H1 (cell line): ENCODE data around the gene ARMH4. TPM values are rescaled to one million over a fixed set of nuclear protein-coding genes. Genes with fewer than 3 reads are reported as not detected.
A peak's percentile ranks its signal among the peaks of the same experiment; 100 is the strongest.

Experiments used
- CTCF ChIA-PET: fragments of 300-600 bp; sonication (Branson Sonifier 250); formaldehyde crosslinking; loops from one replicate; lab custom pipeline; 2021; ENCODE audit not compliant: partially characterized antibody; lab: Charles Lee
- POLR2A ChIA-PET: fragments of 300-600 bp; sonication (Branson Sonifier 250); formaldehyde crosslinking; loops from one replicate; lab custom pipeline; 2021; ENCODE audit warnings: inconsistent platforms; ENCODE audit not compliant: partially characterized antibody; lab: Charles Lee
- DNase-seq, 2 experiments: peaks; one replicate each; pipeline versions ENCODE4 v3.0.0 to v3.0.0-alpha.2; 2010 to 2022; ENCODE audit warnings: low spot score in 2 of 2, low read depth in 1 of 2, mixed read lengths in 1 of 2
- FAIRE-seq: peaks from 2 replicates; lab custom pipeline; 2011; peaks lifted over from hg19 to GRCh38; lab: Jason Lieb, UNC
- H2AFZ ChIP-seq: 2 replicates; pipeline ENCODE4 v1.8.1; 2012; ENCODE audit warnings: low read length, inconsistent platforms
- H2AK5ac ChIP-seq: 2 replicates; pipeline ENCODE4 v1.6.1; 2013; ENCODE audit warnings: low read depth, low read length
- H2BK120ac ChIP-seq: replicated peaks from 2 replicates; pipeline ENCODE3; 2013; ENCODE audit warnings: low read depth, low read length, inconsistent platforms
- H2BK12ac ChIP-seq: 2 replicates; pipeline ENCODE4 v1.6.1; 2013; ENCODE audit warnings: low read depth, low read length
- H2BK15ac ChIP-seq: 2 replicates; pipeline ENCODE4 v1.6.1; 2013; ENCODE audit warnings: low read length
- H2BK20ac ChIP-seq: 2 replicates; pipeline ENCODE4 v1.6.1; 2013; ENCODE audit warnings: low read length
- H2BK5ac ChIP-seq: 2 replicates; pipeline ENCODE4 v1.6.1; 2013; ENCODE audit warnings: low read depth, low read length
- H3K14ac ChIP-seq: 2 replicates; pipeline ENCODE4 v1.6.1; 2013; ENCODE audit warnings: inconsistent platforms; ENCODE audit not compliant: insufficient read length
- H3K18ac ChIP-seq: 2 replicates; pipeline ENCODE4 v1.6.1; 2013; ENCODE audit warnings: low read length; ENCODE audit errors: extremely low read depth
- H3K23ac ChIP-seq: 2 replicates; pipeline ENCODE4 v1.6.1; 2013; ENCODE audit warnings: inconsistent platforms; ENCODE audit not compliant: insufficient read length
- H3K23me2 ChIP-seq: 2 replicates; pipeline ENCODE4 v1.6.1; 2013; ENCODE audit warnings: low read depth, low read length
- H3K27ac ChIP-seq: 2 replicates; pipeline ENCODE4 v1.6.1; 2011; ENCODE audit warnings: low read depth, low read length, inconsistent platforms
- H3K27me3 ChIP-seq, 4 experiments: replicated peaks in 1 of 4; 1 replicate in 1 of 4; 2 replicates in 3 of 4; pipeline versions ENCODE4 v1.6.1 to v1.8.1; 2011 to 2013; ENCODE audit warnings: low read length in 3 of 4, mild to moderate bottlenecking in 3 of 4, inconsistent platforms in 2 of 4, mixed read lengths in 2 of 4, moderate library complexity in 1 of 4; ENCODE audit not compliant: control insufficient read depth in 3 of 4, insufficient read depth in 3 of 4; ENCODE audit errors: extremely low read depth in 1 of 4
- H3K36me3 ChIP-seq, 4 experiments: 2 replicates each; pipeline versions ENCODE4 v1.6.1 to v1.8.1; 2011 to 2013; ENCODE audit warnings: mild to moderate bottlenecking in 4 of 4, low read length in 3 of 4, moderate library complexity in 2 of 4, control low read depth in 1 of 4, inconsistent platforms in 1 of 4; ENCODE audit not compliant: insufficient read depth in 4 of 4, control insufficient read depth in 2 of 4
- H3K4ac ChIP-seq: replicated peaks from 2 replicates; pipeline ENCODE3; 2013; ENCODE audit warnings: low read length, low read depth, mixed read lengths, inconsistent platforms; ENCODE audit not compliant: insufficient read length
- H3K4me1 ChIP-seq, 4 experiments: replicated peaks in 1 of 4; 1 replicate in 1 of 4; 2 replicates in 3 of 4; pipeline versions ENCODE4 v1.6.1 to v1.8.1; 2011 to 2013; ENCODE audit warnings: low read length in 3 of 4, inconsistent platforms in 2 of 4, mixed read lengths in 1 of 4; ENCODE audit not compliant: insufficient read depth in 4 of 4, control insufficient read depth in 3 of 4
- H3K4me2 ChIP-seq, 2 experiments: 2 replicates each; pipeline versions ENCODE4 v1.6.1 to v1.8.1; 2011 to 2013; ENCODE audit warnings: low read depth in 2 of 2, low read length in 2 of 2, control low read depth in 1 of 2, inconsistent platforms in 1 of 2, mild to moderate bottlenecking in 1 of 2; ENCODE audit not compliant: insufficient read depth in 1 of 2
- H3K4me3 ChIP-seq, 4 experiments: fragments of 200-600, 300-600 bp in 1 of 4; sonication (generic), shearing (Covaris generic), sonication (Bioruptor Twin) in 1 of 4; 2 replicates each; pipeline versions ENCODE4 v1.5.1 to v1.8.1; 2011 to 2016; ENCODE audit warnings: low read length in 4 of 4, low read depth in 3 of 4, control low read depth in 2 of 4, inconsistent platforms in 2 of 4, mild to moderate bottlenecking in 2 of 4, mixed read lengths in 1 of 4, moderate library complexity in 1 of 4; ENCODE audit not compliant: insufficient read depth in 2 of 4; ENCODE audit errors: extremely low read depth in 1 of 4
- H3K56ac ChIP-seq: replicated peaks from 2 replicates; pipeline ENCODE3; 2013; ENCODE audit warnings: low read depth, mild to moderate bottlenecking, mixed read lengths, low read length, inconsistent platforms; ENCODE audit not compliant: insufficient read length
- H3K79me1 ChIP-seq: 2 replicates; pipeline ENCODE4 v1.6.1; 2013; ENCODE audit warnings: low read depth, low read length, control low read depth
- H3K79me2 ChIP-seq, 2 experiments: 2 replicates each; pipeline versions ENCODE4 v1.6.1 to v1.8.1; 2012 to 2013; ENCODE audit warnings: low read length in 2 of 2, mild to moderate bottlenecking in 2 of 2, inconsistent platforms in 1 of 2; ENCODE audit not compliant: insufficient read depth in 2 of 2, control insufficient read depth in 1 of 2
- H3K9ac ChIP-seq, 4 experiments: replicated peaks in 1 of 4; 1 replicate in 1 of 4; 2 replicates in 3 of 4; pipeline versions ENCODE4 v1.6.1 to v1.8.1; 2011 to 2013; ENCODE audit warnings: low read depth in 3 of 4, low read length in 3 of 4, control low read depth in 2 of 4, mild to moderate bottlenecking in 2 of 4, moderate library complexity in 2 of 4, inconsistent platforms in 1 of 4; ENCODE audit errors: extremely low read depth in 1 of 4
- H3K9me3 ChIP-seq, 2 experiments: 2 replicates each; pipeline versions ENCODE4 v1.6.1 to v1.8.1; 2012 to 2013; ENCODE audit warnings: mild to moderate bottlenecking in 2 of 2, moderate library complexity in 2 of 2, control low read depth in 1 of 2, inconsistent platforms in 1 of 2, low read depth in 1 of 2, low read length in 1 of 2, mixed read lengths in 1 of 2; ENCODE audit not compliant: insufficient read depth in 2 of 2
- H4K20me1 ChIP-seq, 2 experiments: replicated peaks in 1 of 2; 2 replicates each; pipeline versions ENCODE3 to v1.8.1; 2011 to 2013; ENCODE audit warnings: inconsistent platforms in 2 of 2, low read length in 2 of 2, mild to moderate bottlenecking in 1 of 2; ENCODE audit not compliant: insufficient read depth in 2 of 2, control insufficient read depth in 1 of 2
- H4K5ac ChIP-seq: 2 replicates; pipeline ENCODE4 v1.6.1; 2013; ENCODE audit warnings: low read length, low read depth, mixed read lengths, inconsistent platforms; ENCODE audit not compliant: insufficient read length
- H4K8ac ChIP-seq: 2 replicates; pipeline ENCODE4 v1.8.0; 2013; ENCODE audit warnings: mild to moderate bottlenecking, moderate library complexity, low read length, inconsistent platforms; ENCODE audit not compliant: insufficient read depth; ENCODE audit errors: extremely low read depth
- H4K91ac ChIP-seq: replicated peaks from 2 replicates; pipeline ENCODE3; 2013; ENCODE audit warnings: low read length, mixed read lengths, inconsistent platforms; ENCODE audit not compliant: insufficient read length
- BRCA1 ChIP-seq: IDR thresholded peaks from 2 replicates; pipeline ENCODE4 v1.6.1; 2012; ENCODE audit warnings: low read depth, low read length, improper control_type of control experiment
- CHD2 ChIP-seq: IDR thresholded peaks from 2 replicates; pipeline ENCODE4 v1.6.1; 2012; ENCODE audit warnings: low read length, improper control_type of control experiment
- FOSL1 ChIP-seq: IDR thresholded peaks from 2 replicates; pipeline ENCODE4 v1.6.1; 2011; ENCODE audit warnings: mild to moderate bottlenecking, low read depth, low read length, moderate library complexity; ENCODE audit not compliant: insufficient read depth
- NANOG ChIP-seq: IDR thresholded peaks from 2 replicates; pipeline ENCODE4 v1.6.1; 2011; ENCODE audit warnings: low read length, low read depth, mild to moderate bottlenecking, inconsistent platforms; ENCODE audit not compliant: insufficient read depth, poor library complexity, severe bottlenecking
- PHF8 ChIP-seq: fragments of 200-600 bp; sonication (generic); conservative IDR thresholded peaks from 2 replicates; pipeline ENCODE4 v1.7.1; 2012; ENCODE audit warnings: low read depth, mild to moderate bottlenecking, inconsistent platforms, low read length, moderate library complexity
- SIN3A ChIP-seq, 2 experiments: IDR thresholded peaks in 1 of 2; conservative IDR thresholded peaks in 1 of 2; 2 replicates each; pipeline ENCODE4 v1.6.1; 2011 to 2012; ENCODE audit warnings: low read length in 2 of 2, improper control_type of control experiment in 1 of 2, low read depth in 1 of 2, mild to moderate bottlenecking in 1 of 2
- TAF1 ChIP-seq: IDR thresholded peaks from 2 replicates; pipeline ENCODE4 v1.6.1; 2011; ENCODE audit warnings: mild to moderate bottlenecking, low read depth, low read length
- TBP ChIP-seq: IDR thresholded peaks from 2 replicates; pipeline ENCODE4 v1.6.1; 2011; ENCODE audit warnings: low read depth, low read length, improper control_type of control experiment
- TEAD4 ChIP-seq: IDR thresholded peaks from 2 replicates; pipeline ENCODE4 v1.6.1; 2012; ENCODE audit warnings: low read depth, low read length, inconsistent platforms, mixed read lengths
- WGBS, 2 experiments: shearing (Covaris generic) in 1 of 2; methylation state at CpG; one replicate each; pipeline versions ENCODE4 v1.1.6 to v1.1.7; 2013 to 2015; ENCODE audit warnings: low lambda C conversion rate in 2 of 2, mixed read lengths in 2 of 2, inconsistent platforms in 1 of 2, low coverage in 1 of 2, missing lambda C conversion rate in 1 of 2; ENCODE audit not compliant: insufficient replicate concordance in 2 of 2, insufficient coverage in 1 of 2, insufficient read length in 1 of 2; ENCODE audit errors: extremely low coverage in 1 of 2, missing lambda C conversion rate in 1 of 2; 5-methylcytosine and 5-hydroxymethylcytosine counted together
- polyA plus RNA-seq, 7 experiments: library from polyadenylated mRNA; depleted of rRNA in 3 of 7; stranded (reverse) in 5 of 7; unstranded in 2 of 7; fragments of >200 nt in 5 of 7; fragments of 200-250 nt in 2 of 7; gene quantifications; 1 replicate in 5 of 7; 2 replicates in 1 of 7; 4 replicates in 1 of 7; pipeline versions ENCODE4 v1.2.1 to v1.2.3, GENCODE V29; 2011 to 2013; ENCODE audit warnings: missing spikeins in 2 of 7, mixed read lengths in 2 of 7
- total RNA-seq: library from RNA; stranded (reverse); fragmentation: NEBNext Ultra II Directional; extraction: Animal tissue kit (Norgen Biotek cat#: 25700); gene quantifications from 2 replicates; pipeline ENCODE4 v1.2.1, GENCODE V29; 2021
- TF ChIP-seq, protein P1 (sequence below): IDR thresholded peaks from 2 replicates; pipeline ENCODE4 v1.6.1; 2012; ENCODE audit warnings: inconsistent platforms

ARMH4 gene
- total and polyA plus RNA-seq, 2 of the 8 experiments (the other 6 are each of a cell fraction or from before 2014, with no cell fraction given), result 7.1 to 25.4 TPM

GRCh38 chr14:58151133-58152013 is 640 bp downstream of the ARMH4 start:
- Histone ChIP-seq H3K14ac (no peak overlapping the region), H4K20me1 (no peaks in the 10 kb centered on the region), H3K79me2 (peaks cover 0 to 7% of the 10 kb centered on the region in 2 experiments; a peak in 1 of 4 replicates), H3K4me2 (peak overlapping the region; percentile 97 to 99), H2BK20ac (no peak overlapping the region), H3K36me3 (no peaks in the 10 kb centered on the region), H3K4me1 (peaks cover 2 to 19% (median 8%) of the 10 kb centered on the region in 4 experiments; a peak in 6 of 7 replicates), H2BK120ac (no peak overlapping the region), H3K4me3 (peak overlapping the region; percentile 70 to 92 (median 74)), H3K9ac (peak overlapping the region; percentile 46 to 91 (median 58)), H4K8ac (peak overlapping the region; percentile 66; the same call in 1 of the 2 replicates), H3K79me1 (no peaks in the 10 kb centered on the region), H3K23me2 (peaks cover 14% of the 10 kb centered on the region), H3K27ac (no peak overlapping the region), H3K23ac (no peak overlapping the region), H3K9me3 (no peaks in the 10 kb centered on the region), H2BK5ac (peak overlapping the region; percentile 54; the same call in 1 of the 2 replicates), H2AK5ac (no peak overlapping the region), H2AFZ (peak overlapping the region; percentile 87), H3K4ac (no peak overlapping the region), H4K5ac (no peak overlapping the region), H3K18ac (no peak overlapping the region), H2BK12ac (no peak overlapping the region), H2BK15ac (no peak overlapping the region), H4K91ac (no peak overlapping the region), H3K27me3 (peaks cover 0 to 16% (median 11%) of the 10 kb centered on the region in 4 experiments; a peak in 6 of 7 replicates), H3K56ac (peak overlapping the region; percentile 13)
- WGBS, 2 experiments, result 3% methylated on average over 45 of the region's 56 CpGs; no CpG with 5 or more reads in 1 of the 2 experiments
- DNase-seq (no peak), FAIRE-seq (no peak)
- ChIA-PET CTCF (interaction anchor here (1.6 to 3.4 kb wide), 4 partner anchors 9 to 18 kb away, joined by 6 to 19 read pairs (median 8); no protein-coding TSS in a partner anchor), POLR2A (interaction anchor here (1.4 kb wide), 1 partner anchor 147 kb away, joined by 3 read pairs; the partner anchor contains the start of gene ARID4A)
- TF ChIP-seq, protein P1, sequence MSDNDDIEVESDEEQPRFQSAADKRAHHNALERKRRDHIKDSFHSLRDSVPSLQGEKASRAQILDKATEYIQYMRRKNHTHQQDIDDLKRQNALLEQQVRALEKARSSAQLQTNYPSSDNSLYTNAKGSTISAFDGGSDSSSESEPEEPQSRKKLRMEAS, result peak; percentile 55; the same call in 1 of the 2 replicates
- TF ChIP-seq TBP (peak; percentile 14; the same call in 1 of the 2 replicates), BRCA1 (no peak), CHD2 (0 out of 2 replicates have a peak, but pooled peaks have one; percentile 31), TEAD4 (no peak), NANOG (no peak), FOSL1 (no peak), PHF8 (no peak; the same call in 1 of the 2 replicates), SIN3A (conservative IDR thresholded peaks at IDR 0.05 in 1 of 2, IDR thresholded peaks at IDR 0.05 in 1 of 2; ENCODE audit: low read depth in 1 of 2, low read length in 2 of 2) (peak in 1 of 2 experiments; percentile 17; a peak in 1 of 4 replicates), TAF1 (peak; percentile 30; the same call in 1 of the 2 replicates)
